ENCODE data around the gene C1QA.
A peak's percentile ranks its signal among the peaks of the same experiment; 100 is the strongest.

C1QA gene

GRCh38 chr1:22654692-22655091, 18.3 kb downstream of the C1QA start:
- no peak overlapping the region for H3K4me3 ChIP-seq (ENCODE audit: low read depth, low read length)
- TF ChIP-seq CTCF (conservative IDR thresholded peaks at IDR 0.05; ENCODE audit: low read depth, low read length), result peak; percentile 22
- peak; percentile 12 for DNase-seq (ENCODE audit: low read depth)

GRCh38 chr1:22658385-22659163, 22.1 kb downstream of the C1QA start:
- peak; percentile 8 for TF ChIP-seq CTCF (conservative IDR thresholded peaks at IDR 0.05; ENCODE audit: low read depth, low read length)
- DNase-seq (ENCODE audit: low read depth), result no peak
- H3K4me3 ChIP-seq (ENCODE audit: low read depth, low read length), result no peak overlapping the region

GRCh38 chr1:22660716-22661241, 24.4 kb downstream of the C1QA start:
- H3K4me3 ChIP-seq (ENCODE audit: low read depth, low read length), result no peak overlapping the region
- no peak for DNase-seq (ENCODE audit: low read depth)
- no peak for TF ChIP-seq CTCF (conservative IDR thresholded peaks at IDR 0.05; ENCODE audit: low read depth, low read length)

- no peak for TF ChIP-seq CTCF (conservative IDR thresholded peaks at IDR 0.05; ENCODE audit: low read depth, low read length)
- no peak for DNase-seq (ENCODE audit: low read depth)
- no peak overlapping the region for H3K4me3 ChIP-seq (ENCODE audit: low read depth, low read length)
Observed at GRCh38 chr1:22661880-22662279, 25.5 kb downstream of the C1QA start.

GRCh38 chr1:22662318-22662717, 25.9 kb downstream of the C1QA start:
- peak; percentile 23 for DNase-seq (ENCODE audit: low read depth)
- no peak overlapping the region for H3K4me3 ChIP-seq (ENCODE audit: low read depth, low read length)
- TF ChIP-seq CTCF (conservative IDR thresholded peaks at IDR 0.05; ENCODE audit: low read depth, low read length), result no peak

GRCh38 chr1:22662986-22663408, 26.6 kb downstream of the C1QA start:
- no peak overlapping the region for H3K4me3 ChIP-seq (ENCODE audit: low read depth, low read length)
- no peak for TF ChIP-seq CTCF (conservative IDR thresholded peaks at IDR 0.05; ENCODE audit: low read depth, low read length)
- no peak for DNase-seq (ENCODE audit: low read depth)

- no peak overlapping the region for H3K4me3 ChIP-seq (ENCODE audit: low read depth, low read length)
- peak; percentile 65 for DNase-seq (ENCODE audit: low read depth)
- peak; percentile 82 for TF ChIP-seq CTCF (conservative IDR thresholded peaks at IDR 0.05; ENCODE audit: low read depth, low read length)
Observed at GRCh38 chr1:22665752-22666151, 29.3 kb downstream of the C1QA start.

Measured in choroid plexus epithelial cell (primary cell).